Activated T-cell treated with anti-CD3 and anti-CD28 coated beads, Interleukin-2, amount 50 U/mL, for 24 hours (primary cell): ENCODE measurements around the gene SENP7.
A peak's percentile ranks its signal among the peaks of the same experiment; 100 is the strongest.

Experiments
- DNase-seq: peaks from one replicate; pipeline ENCODE4 v3.0.0-alpha.2; 2020
- H3K27ac Mint-ChIP-seq: 2 replicates; pipeline ENCODE4 v1.8.0; 2020; ENCODE audit warnings: mild to moderate bottlenecking, mixed read lengths
- H3K27me3 Mint-ChIP-seq: 2 replicates; pipeline ENCODE4 v1.8.0; 2020; ENCODE audit warnings: mixed read lengths
- H3K36me3 Mint-ChIP-seq: 2 replicates; pipeline ENCODE4 v1.8.0; 2020; ENCODE audit warnings: low read depth, mixed read lengths
- H3K4me1 Mint-ChIP-seq: 2 replicates; pipeline ENCODE4 v1.8.0; 2020; ENCODE audit warnings: low read depth, mixed read lengths
- H3K4me3 Mint-ChIP-seq: 2 replicates; pipeline ENCODE4 v1.8.0; 2020; ENCODE audit warnings: mild to moderate bottlenecking, moderate library complexity, mixed read lengths
- H3K9me3 Mint-ChIP-seq: 2 replicates; pipeline ENCODE4 v1.8.0; 2020; ENCODE audit warnings: mixed read lengths

Gene SENP7

GRCh38 chr3:101532783-101533602, 20.0 kb upstream of the SENP7 start:
- Mint-ChIP-seq H3K9me3 (peaks cover 4% of the 10 kb centered on the region), H3K36me3 (no peaks in the 10 kb centered on the region), H3K27ac (no peak overlapping the region), H3K27me3 (no peaks in the 10 kb centered on the region), H3K4me3 (no peak overlapping the region), H3K4me1 (peaks cover 37% of the 10 kb centered on the region)
- no peak for DNase-seq

GRCh38 chr3:101531473-101532086, 18.6 kb upstream of the SENP7 start:
- H3K4me1 Mint-ChIP-seq, result peaks cover 37% of the 10 kb centered on the region
- no peak overlapping the region for H3K4me3 Mint-ChIP-seq
- peaks cover 4% of the 10 kb centered on the region for H3K9me3 Mint-ChIP-seq
- peak overlapping the region; percentile 72 for H3K27ac Mint-ChIP-seq
- DNase-seq, result no peak
- H3K27me3 Mint-ChIP-seq, result no peaks in the 10 kb centered on the region
- no peaks in the 10 kb centered on the region for H3K36me3 Mint-ChIP-seq

DNA sequence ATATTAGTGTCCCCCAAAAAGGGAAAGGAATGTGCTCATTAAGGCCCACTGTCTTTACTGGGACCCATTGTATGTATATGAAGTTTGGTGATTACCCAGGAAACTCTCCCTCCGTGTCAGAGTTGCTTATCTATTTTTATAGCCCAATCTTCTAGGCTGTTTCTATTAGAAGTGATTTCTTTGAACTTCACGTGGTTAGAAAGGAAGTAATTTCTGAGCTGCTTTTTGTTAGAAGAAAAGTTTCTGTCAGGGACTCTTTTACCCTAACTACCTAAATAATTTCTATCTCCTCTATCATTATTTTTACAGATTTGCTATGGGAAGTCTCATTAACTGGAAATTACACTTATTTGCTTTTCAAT, 17.7 kb upstream of the SENP7 start:
- Mint-ChIP-seq H3K4me1 (peaks cover 37% of the 10 kb centered on the region), H3K36me3 (no peaks in the 10 kb centered on the region), H3K4me3 (no peak overlapping the region), H3K9me3 (peaks cover 4% of the 10 kb centered on the region), H3K27ac (peak overlapping the region; percentile 72), H3K27me3 (no peaks in the 10 kb centered on the region)
- DNase-seq, result no peak

GRCh38 chr3:101529816-101530685, 17.0 kb upstream of the SENP7 start:
- Mint-ChIP-seq H3K9me3 (peaks cover 5% of the 10 kb centered on the region), H3K4me3 (no peak overlapping the region), H3K36me3 (no peaks in the 10 kb centered on the region), H3K4me1 (peaks cover 37% of the 10 kb centered on the region), H3K27me3 (no peaks in the 10 kb centered on the region), H3K27ac (peak overlapping the region; percentile 72)
- no peak for DNase-seq

DNA sequence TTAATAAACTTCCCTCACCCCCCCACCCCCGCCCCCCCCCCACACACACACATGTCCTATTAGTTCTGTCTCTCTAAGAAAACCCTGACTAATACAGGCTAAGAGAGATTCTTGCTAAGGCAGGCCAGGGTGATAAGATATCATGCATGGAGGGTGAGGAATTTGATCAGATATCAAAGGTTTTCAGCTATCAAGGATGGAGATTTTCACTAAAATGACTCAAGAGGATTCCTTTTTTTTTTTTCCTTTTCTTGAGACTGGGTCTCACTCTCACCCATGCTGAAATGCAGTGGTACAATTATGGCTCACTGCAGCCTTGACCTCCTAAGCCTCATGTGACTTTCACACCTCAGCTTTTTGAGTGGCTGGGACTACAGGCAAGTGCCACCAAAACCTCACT, 14.9 kb upstream of the SENP7 start:
- Mint-ChIP-seq H3K4me1 (peaks cover 38% of the 10 kb centered on the region), H3K36me3 (peaks cover 4% of the 10 kb centered on the region), H3K27me3 (no peaks in the 10 kb centered on the region), H3K27ac (no peak overlapping the region), H3K4me3 (no peak overlapping the region), H3K9me3 (peaks cover 12% of the 10 kb centered on the region)
- DNase-seq, result no peak

- H3K36me3 Mint-ChIP-seq, result peaks cover 7% of the 10 kb centered on the region
These were observed 14.4 kb upstream of the SENP7 start for GRCh38 chr3:101527441-101527840.

DNA sequence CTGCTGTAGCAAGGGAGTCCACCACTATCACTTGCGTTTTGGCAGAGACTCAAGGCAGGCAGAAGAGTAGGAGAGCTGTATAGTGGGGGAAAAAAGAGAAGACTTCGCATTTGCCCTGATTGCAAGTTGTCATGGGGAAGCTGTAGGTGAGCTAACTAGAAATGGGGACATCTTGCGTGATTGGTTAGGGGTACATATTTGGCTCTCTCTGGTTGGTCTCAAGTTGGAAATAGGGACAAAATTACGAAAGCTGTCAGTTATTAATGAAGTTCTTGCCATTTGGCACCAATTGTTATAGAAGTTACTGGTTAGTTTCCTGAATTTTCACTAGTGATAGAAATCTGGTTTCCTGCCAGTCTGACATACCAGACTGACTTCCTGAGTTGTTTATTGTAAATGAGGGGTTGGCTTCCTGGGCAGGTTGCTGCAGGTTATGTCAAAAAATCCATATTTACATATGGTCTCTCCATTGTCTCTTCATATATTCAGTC, 8.2 kb upstream of the SENP7 start:
- H3K36me3 Mint-ChIP-seq, result peaks cover 17% of the 10 kb centered on the region
- peaks cover 55% of the 10 kb centered on the region for H3K4me1 Mint-ChIP-seq
- H3K9me3 Mint-ChIP-seq, result peaks cover 10% of the 10 kb centered on the region
- H3K27ac Mint-ChIP-seq, result peak overlapping the region; percentile 69
- H3K4me3 Mint-ChIP-seq, result peak overlapping the region; percentile 59
- no peak for DNase-seq
- H3K27me3 Mint-ChIP-seq, result no peaks in the 10 kb centered on the region

More at GRCh38 chr3:101527441-101527840, 14.4 kb upstream of the SENP7 start:
- Mint-ChIP-seq H3K27me3 (no peaks in the 10 kb centered on the region), H3K27ac (no peak overlapping the region), H3K4me1 (peaks cover 40% of the 10 kb centered on the region), H3K4me3 (no peak overlapping the region), H3K9me3 (peaks cover 12% of the 10 kb centered on the region)
- DNase-seq, result no peak

GRCh38 chr3:101519685-101520365, 6.8 kb upstream of the SENP7 start:
- no peaks in the 10 kb centered on the region for H3K27me3 Mint-ChIP-seq
- peaks cover 17% of the 10 kb centered on the region for H3K36me3 Mint-ChIP-seq
- H3K27ac Mint-ChIP-seq, result peak overlapping the region; percentile 97
- H3K4me1 Mint-ChIP-seq, result peaks cover 56% of the 10 kb centered on the region
- peak overlapping the region; percentile 59 for H3K4me3 Mint-ChIP-seq
- peaks cover 7% of the 10 kb centered on the region for H3K9me3 Mint-ChIP-seq
- DNase-seq, result no peak

GRCh38 chr3:101518421-101518871, 5.4 kb upstream of the SENP7 start:
- peaks cover 62% of the 10 kb centered on the region for H3K4me1 Mint-ChIP-seq
- H3K9me3 Mint-ChIP-seq, result peaks cover 4% of the 10 kb centered on the region
- no peaks in the 10 kb centered on the region for H3K27me3 Mint-ChIP-seq
- DNase-seq, result peak; percentile 66
- peak overlapping the region; percentile 97 for H3K27ac Mint-ChIP-seq
- peak overlapping the region; percentile 59 for H3K4me3 Mint-ChIP-seq
- H3K36me3 Mint-ChIP-seq, result peaks cover 17% of the 10 kb centered on the region

DNA sequence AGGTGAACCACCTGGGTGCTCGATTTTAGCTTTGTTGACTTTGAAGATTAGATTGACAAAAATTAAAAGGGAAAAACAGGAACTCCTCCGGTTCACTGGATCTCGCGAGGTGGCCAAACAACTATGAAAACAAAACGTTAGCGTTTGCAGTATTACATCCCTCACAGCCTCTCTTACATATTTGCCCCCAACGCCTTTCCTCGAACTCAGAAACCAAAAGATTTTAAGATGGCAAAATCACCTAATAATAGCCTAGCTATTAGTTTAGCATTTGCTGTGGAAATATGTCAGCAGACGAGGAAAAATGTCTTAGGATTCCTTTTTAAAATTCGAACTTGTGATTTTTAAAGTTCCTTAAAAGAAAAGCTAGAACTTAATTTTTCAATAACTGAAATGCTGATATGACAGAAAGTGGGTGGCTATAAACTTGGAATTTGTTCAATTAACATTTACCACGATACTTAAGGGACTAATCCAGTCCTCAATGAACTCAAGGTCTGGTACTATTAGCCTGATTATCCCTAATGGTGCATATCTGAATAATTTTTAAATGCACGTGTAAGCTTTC, 491 bp upstream of the SENP7 start:
- Mint-ChIP-seq H3K4me3 (peak overlapping the region; percentile 95), H3K36me3 (peaks cover 11% of the 10 kb centered on the region), H3K9me3 (no peaks in the 10 kb centered on the region), H3K27ac (peak overlapping the region; percentile 98), H3K27me3 (no peaks in the 10 kb centered on the region), H3K4me1 (peaks cover 60% of the 10 kb centered on the region)
- DNase-seq, result no peak

- Mint-ChIP-seq H3K9me3 (no peaks in the 10 kb centered on the region), H3K36me3 (peaks cover 16% of the 10 kb centered on the region), H3K27me3 (no peaks in the 10 kb centered on the region), H3K27ac (peak overlapping the region; percentile 98), H3K4me1 (peaks cover 53% of the 10 kb centered on the region), H3K4me3 (peak overlapping the region; percentile 95)
- DNase-seq, result no peak
These were observed 691 bp downstream of the SENP7 start for GRCh38 chr3:101512396-101512645.

DNA sequence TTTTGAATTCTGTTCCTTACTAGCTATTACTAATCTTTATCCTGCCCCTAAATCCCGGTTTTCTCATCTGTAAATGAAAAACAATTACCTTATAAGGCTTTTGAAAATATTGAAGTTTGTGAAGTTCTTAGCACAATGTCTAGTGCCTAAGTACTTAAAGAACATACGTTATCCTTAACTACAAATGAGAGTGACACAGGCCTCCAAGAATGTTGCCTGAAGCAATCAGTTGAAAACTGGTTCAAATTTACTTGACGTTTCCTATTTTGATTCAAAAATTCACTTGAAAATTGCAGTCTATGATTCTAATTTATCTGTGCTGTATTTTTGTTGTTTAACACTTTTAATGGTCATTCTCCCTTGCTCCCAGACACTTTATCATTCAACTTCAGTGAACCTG, 3.2 kb downstream of the SENP7 start:
- H3K4me3 Mint-ChIP-seq, result no peak overlapping the region
- DNase-seq, result no peak
- peaks cover 63% of the 10 kb centered on the region for H3K4me1 Mint-ChIP-seq
- H3K36me3 Mint-ChIP-seq, result peaks cover 29% of the 10 kb centered on the region
- H3K27me3 Mint-ChIP-seq, result no peaks in the 10 kb centered on the region
- no peaks in the 10 kb centered on the region for H3K9me3 Mint-ChIP-seq
- H3K27ac Mint-ChIP-seq, result peak overlapping the region; percentile 13

DNA sequence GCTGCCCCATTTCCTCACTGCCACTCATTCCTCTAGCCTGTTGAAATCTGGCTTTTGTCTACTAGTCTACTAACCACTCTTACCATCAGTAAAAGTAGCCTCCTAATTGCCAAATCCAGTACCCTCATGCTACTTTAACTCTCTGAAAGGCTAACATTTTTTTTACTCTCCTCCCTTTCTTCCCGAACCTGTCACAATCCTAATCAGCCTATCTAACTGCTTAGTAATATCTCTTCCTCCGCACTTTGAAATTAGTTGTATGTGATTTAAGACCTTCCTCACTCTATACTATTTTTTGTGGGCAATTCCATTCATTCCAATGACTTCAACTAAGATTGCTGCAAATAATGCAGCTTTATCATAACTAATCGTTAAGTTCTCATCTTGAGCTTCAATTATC, 3.7 kb downstream of the SENP7 start:
- peaks cover 65% of the 10 kb centered on the region for H3K4me1 Mint-ChIP-seq
- no peak overlapping the region for H3K27ac Mint-ChIP-seq
- H3K4me3 Mint-ChIP-seq, result no peak overlapping the region
- peaks cover 32% of the 10 kb centered on the region for H3K36me3 Mint-ChIP-seq
- no peak for DNase-seq
- no peaks in the 10 kb centered on the region for H3K9me3 Mint-ChIP-seq
- no peaks in the 10 kb centered on the region for H3K27me3 Mint-ChIP-seq

- no peak for DNase-seq
- peaks cover 58% of the 10 kb centered on the region for H3K36me3 Mint-ChIP-seq
- peaks cover 46% of the 10 kb centered on the region for H3K4me1 Mint-ChIP-seq
- H3K27ac Mint-ChIP-seq, result peak overlapping the region; percentile 15
- no peaks in the 10 kb centered on the region for H3K27me3 Mint-ChIP-seq
- no peak overlapping the region for H3K4me3 Mint-ChIP-seq
- H3K9me3 Mint-ChIP-seq, result no peaks in the 10 kb centered on the region
These were observed 11.2 kb downstream of the SENP7 start for GRCh38 chr3:101501783-101502182.
